Stimulated activated CD8-positive, alpha-beta memory T cell treated with anti-CD3 and anti-CD28 coated beads, Interleukin-4, amount 100 ng/mL, for 48 hours (primary cell): ENCODE data around the gene DOCK4.

ENCODE experiments used
- DNase-seq: peaks from one replicate; pipeline ENCODE4 v3.0.0-alpha.2; 2020

DOCK4 gene

DNA sequence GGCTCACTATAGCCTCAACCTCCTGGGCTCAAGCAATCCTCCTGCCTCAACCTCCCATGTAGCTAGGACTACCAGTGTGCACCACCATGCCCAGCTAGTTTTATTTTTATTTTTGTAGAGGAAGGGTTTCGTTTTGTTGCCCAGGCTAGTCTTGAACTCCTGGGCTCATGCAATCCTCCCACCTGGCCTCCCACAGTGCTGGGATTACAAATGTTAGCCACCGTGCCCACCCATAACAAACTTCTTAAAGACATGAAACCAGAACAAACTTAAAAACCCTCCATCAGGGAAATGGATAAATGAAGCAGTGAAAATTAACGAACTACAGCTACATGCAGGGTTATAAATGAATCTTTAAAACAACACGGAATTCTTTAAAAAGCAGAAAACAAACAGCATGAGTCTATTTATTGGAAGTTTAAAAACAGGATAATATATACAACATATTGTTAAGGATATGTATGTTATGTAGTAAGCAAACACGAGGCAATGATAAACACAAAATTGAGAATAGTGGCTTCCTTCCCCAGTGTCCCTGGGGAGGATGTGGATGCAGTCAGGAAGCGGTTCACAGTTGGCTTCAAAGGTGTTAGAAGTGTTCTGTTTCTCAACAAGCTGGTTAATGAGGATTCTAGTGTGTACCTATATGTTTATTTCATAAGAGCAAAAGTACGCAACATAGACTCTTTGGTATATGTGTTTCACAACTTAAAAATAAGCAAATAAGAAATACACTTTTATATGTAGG lies 515.7 kb downstream of the DOCK4 start:
- no peak for DNase-seq

DNA sequence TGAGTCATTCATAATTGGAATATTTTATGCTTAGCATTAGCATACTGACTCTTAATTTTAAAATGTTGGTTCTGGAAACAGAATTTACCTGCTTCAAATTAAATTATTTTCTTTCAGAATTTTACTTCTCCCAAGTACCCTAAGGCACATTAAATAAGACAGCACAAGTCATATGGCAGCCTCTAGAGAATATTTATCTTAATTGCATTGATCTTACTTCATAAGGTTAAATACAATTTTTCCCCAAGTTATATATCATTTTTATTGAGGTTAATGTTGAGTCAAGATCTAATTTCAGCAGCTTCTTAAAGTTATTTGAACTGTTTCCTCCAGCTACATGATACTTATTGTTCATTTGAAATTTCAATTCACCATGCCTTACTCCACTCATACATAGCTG lies 520.9 kb downstream of the DOCK4 start:
- DNase-seq: no peak

DNA sequence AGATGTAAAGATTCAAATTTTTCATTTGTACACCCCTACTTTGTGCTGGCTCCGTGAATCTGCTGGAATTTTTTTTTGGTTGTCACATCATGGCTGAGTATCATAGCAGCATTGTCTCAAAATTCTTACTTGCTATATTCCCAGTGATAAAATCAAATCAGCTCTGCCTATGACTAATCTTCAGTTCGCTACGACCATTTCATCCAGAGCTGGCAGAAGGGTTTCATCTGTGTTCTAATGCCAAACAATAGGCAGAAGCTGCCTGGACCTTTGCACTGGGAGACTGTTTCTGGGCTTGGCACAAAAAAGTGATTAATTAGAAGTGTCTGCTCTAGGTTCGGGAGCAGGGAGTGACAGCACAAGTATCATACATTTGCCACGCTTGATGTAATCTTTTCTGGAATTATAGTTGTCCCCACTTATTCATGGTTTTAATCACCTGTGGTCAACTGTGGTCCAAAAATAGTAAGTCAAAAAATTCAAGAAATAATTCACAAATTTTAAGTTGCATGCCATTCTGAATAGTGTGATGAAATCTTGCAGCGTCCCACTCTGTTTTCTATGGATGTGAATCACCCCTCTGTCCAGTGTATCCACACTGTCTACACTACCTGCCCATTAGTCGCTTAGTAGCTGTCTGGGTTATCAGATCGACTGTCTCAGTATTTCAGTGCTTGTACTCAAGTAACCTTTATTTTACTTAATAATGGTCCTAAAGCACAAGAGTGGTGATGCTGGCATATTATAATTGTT lies 523.4 kb downstream of the DOCK4 start:
- DNase-seq: no peak

DNA sequence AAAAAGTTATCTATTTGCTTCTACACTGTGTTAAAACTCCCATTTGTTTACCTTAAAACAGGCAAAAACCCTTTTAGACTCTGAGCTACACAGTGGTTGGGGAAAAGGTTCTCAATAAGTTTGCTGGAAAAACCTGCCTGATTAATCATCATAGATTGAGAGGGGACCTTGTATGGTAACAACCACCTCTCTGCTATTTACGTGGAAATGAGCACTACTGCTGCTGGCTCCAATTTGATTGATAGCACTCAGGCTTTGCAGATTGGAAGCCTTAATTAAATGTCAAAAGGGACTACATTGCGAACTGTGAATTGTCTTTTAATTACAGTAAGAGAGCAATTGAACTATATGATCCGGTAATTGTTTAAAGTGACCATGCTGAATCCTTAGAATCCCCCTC lies 525.0 kb downstream of the DOCK4 start:
- no peak for DNase-seq

DNA sequence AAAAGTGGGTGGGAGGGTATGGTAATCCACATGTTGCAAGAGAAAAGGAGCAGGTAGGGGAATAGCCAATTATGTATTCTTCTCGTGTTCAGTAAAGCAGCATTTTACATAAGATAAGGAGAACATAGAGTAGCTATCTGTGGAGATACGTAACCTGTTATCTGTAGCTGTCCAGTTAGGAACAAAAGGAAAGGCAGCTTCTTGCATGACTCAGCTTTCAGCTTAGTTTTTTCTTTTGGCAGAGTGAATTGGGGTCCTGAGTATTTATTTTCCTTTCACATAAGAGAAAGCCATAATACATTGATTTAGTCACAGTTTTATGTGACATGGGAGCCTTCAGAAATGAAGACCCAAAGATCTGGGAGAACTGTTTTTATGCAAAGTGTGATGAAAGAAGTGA lies 527.2 kb downstream of the DOCK4 start:
- DNase-seq: no peak

DNA sequence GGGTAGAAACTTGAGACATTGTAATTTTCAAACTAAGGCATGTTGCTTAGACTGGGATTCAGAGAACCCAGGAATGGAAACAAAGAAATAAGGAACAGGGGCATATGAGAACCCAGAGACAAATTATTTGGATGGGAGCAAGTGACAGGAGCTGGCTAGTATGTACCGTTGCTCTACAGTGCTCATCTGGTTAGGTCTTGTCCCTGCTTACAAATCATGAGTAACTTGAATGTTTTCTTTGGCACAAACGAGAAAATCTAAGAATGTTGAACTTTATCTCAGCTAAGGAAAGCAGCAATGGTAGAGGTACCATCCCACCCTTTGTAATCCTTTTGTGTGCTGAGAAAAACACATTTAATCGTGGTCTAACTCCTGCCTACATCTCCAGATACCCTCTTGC lies 527.9 kb downstream of the DOCK4 start:
- DNase-seq: no peak

DNA sequence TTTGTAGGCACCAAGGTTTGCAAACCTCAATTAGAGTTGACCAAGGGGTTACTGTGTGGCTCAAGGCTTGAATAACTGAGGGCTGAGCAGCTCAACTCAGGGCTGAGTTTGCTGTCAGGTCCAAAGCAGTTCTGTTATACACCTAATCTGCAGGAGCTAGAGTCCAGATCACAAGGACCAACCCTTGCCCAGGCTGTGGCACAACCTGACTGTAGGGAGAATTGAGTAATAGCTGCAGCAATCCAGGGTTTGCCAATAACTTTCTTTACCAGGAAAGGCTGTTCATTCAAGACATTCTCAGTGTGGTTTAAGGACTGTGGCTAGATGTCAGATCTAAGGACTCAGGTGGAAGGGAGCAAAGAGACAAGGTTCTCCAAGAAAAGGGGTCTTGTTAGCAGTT lies 528.4 kb downstream of the DOCK4 start:
- no peak for DNase-seq

DNA sequence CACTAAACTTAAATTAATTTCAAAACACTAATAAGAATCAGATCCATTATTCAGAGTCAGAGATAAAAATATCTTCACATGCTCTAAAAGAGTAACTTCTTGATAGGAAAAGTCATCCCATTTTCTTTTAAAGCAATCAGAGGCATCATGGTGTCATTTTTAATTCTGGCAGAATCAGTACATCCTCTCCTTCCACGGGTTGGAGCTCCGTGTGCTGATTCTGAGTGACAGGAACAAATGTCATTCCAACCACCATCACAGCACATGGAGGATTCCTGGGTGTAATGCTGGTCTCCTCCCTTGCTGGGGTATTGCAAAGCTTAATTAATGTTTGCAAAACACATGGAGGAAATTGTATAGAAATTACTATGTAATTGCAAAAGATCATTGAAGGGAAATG lies 529.4 kb downstream of the DOCK4 start:
- no peak for DNase-seq
